DOHH2 (cell line): ENCODE measurements around the gene ACP6.
A peak's percentile ranks its signal among the peaks of the same experiment; 100 is the strongest.

ENCODE experiments used
- H3F3A ChIP-seq: fragments of 200-600 bp; sonication (generic), shearing (Covaris generic); 2 replicates; pipeline ENCODE4 v1.6.0; 2016; ENCODE audit warnings: antibody characterized with exemption, mild to moderate bottlenecking; ENCODE audit not compliant: control insufficient read depth, insufficient read depth
- H3K27ac ChIP-seq: fragments of 200-600 bp; sonication (generic); 2 replicates; pipeline ENCODE4 v1.5.1; 2014; ENCODE audit warnings: low read depth, mild to moderate bottlenecking, low read length, moderate library complexity
- H3K27me3 ChIP-seq: fragments of 200-600 bp; sonication (generic); 2 replicates; pipeline ENCODE4 v1.6.1; 2014; ENCODE audit warnings: mild to moderate bottlenecking, low read length, mixed read lengths; ENCODE audit not compliant: control insufficient read depth
- H3K36me3 ChIP-seq: fragments of 200-600 bp; sonication (generic); 2 replicates; pipeline ENCODE4 v1.6.1; 2014; ENCODE audit warnings: mild to moderate bottlenecking, low read length, moderate library complexity, mixed read lengths; ENCODE audit not compliant: control insufficient read depth
- H3K4me1 ChIP-seq: fragments of 200-600 bp; sonication (generic); 2 replicates; pipeline ENCODE4 v1.6.1; 2014; ENCODE audit warnings: mild to moderate bottlenecking, low read length, mixed read lengths; ENCODE audit not compliant: control insufficient read depth
- H3K4me2 ChIP-seq: fragments of 200-600 bp; sonication (generic); 2 replicates; pipeline ENCODE4 v1.6.0; 2014; ENCODE audit warnings: mild to moderate bottlenecking, low read length, moderate library complexity
- H3K4me3 ChIP-seq: fragments of 200-600 bp; sonication (generic); 2 replicates; pipeline ENCODE4 v1.5.1; 2014; ENCODE audit warnings: mild to moderate bottlenecking, low read length, mixed read lengths
- H3K79me2 ChIP-seq: fragments of 200-600 bp; sonication (generic); 2 replicates; pipeline ENCODE4 v1.6.1; 2014; ENCODE audit warnings: mild to moderate bottlenecking, low read length, mixed read lengths; ENCODE audit not compliant: control insufficient read depth
- H3K9me2 ChIP-seq: fragments of 200-600 bp; sonication (generic); replicated peaks from 2 replicates; pipeline ENCODE4 v1.6.1; 2014; ENCODE audit warnings: mild to moderate bottlenecking, low read length, mixed read lengths; ENCODE audit not compliant: control insufficient read depth
- H3K9me3 ChIP-seq: fragments of 200-600 bp; sonication (generic); 2 replicates; pipeline ENCODE4 v1.6.1; 2014; ENCODE audit warnings: antibody characterized with exemption, low read length, mixed read lengths; ENCODE audit not compliant: control insufficient read depth, insufficient read depth
- H4K20me1 ChIP-seq: fragments of 200-600 bp; sonication (generic); 2 replicates; pipeline ENCODE4 v1.6.0; 2014; ENCODE audit warnings: low read depth, mild to moderate bottlenecking, antibody characterized with exemption, low read length, moderate library complexity; ENCODE audit not compliant: control insufficient read depth, insufficient read depth
- CTCF ChIP-seq: fragments of 200-600 bp; sonication (generic); IDR thresholded peaks from one replicate; pipeline ENCODE4 v1.5.1; 2014; ENCODE audit warnings: antibody characterized with exemption, mild to moderate bottlenecking, low read depth, low read length; ENCODE audit not compliant: poor library complexity, severe bottlenecking
- EZH2phosphoT487 ChIP-seq: fragments of 200-600 bp; sonication (generic); IDR thresholded peaks from 2 replicates; pipeline ENCODE4 v1.6.1; 2017; ENCODE audit warnings: borderline replicate concordance, mild to moderate bottlenecking, antibody characterized with exemption, low read length, moderate library complexity, mixed read lengths

The ACP6 gene

GRCh38 chr1:147670319-147671001, at the start of gene ACP6:
Gene ACP6 (minus strand): TSS chr1:147670524. CDS start chr1:147670048, 476 bp downstream.
- TF ChIP-seq EZH2phosphoT487 (no peak), CTCF (no peak)
- Histone ChIP-seq H3K27ac (no peak within 1 kb of the TSS), H3K9me2 (no peaks in the 10 kb centered on the region)

GRCh38 chr1:147719711-147720225, 49.4 kb upstream of the ACP6 start:
- H3K4me1 ChIP-seq, result no peaks in the 10 kb centered on the region
- H3K36me3 ChIP-seq, result no peaks in the 10 kb centered on the region
- no peak overlapping the region for H3K4me2 ChIP-seq
- TF ChIP-seq CTCF (no peak), EZH2phosphoT487 (no peak)
- H3F3A ChIP-seq, result no peaks in the 10 kb centered on the region
- no peaks in the 10 kb centered on the region for H3K79me2 ChIP-seq
- no peak overlapping the region for H3K27ac ChIP-seq
- H3K4me3 ChIP-seq, result no peak overlapping the region
- peaks cover 11% of the 10 kb centered on the region; the same call in 1 of the 2 replicates for H3K9me3 ChIP-seq
- no peaks in the 10 kb centered on the region for H4K20me1 ChIP-seq
- no peaks in the 10 kb centered on the region for H3K9me2 ChIP-seq
- H3K27me3 ChIP-seq, result no peaks in the 10 kb centered on the region

More at GRCh38 chr1:147670319-147671001, at the start of gene ACP6:
- Histone ChIP-seq H3K4me1 (peaks cover 16% of the 10 kb centered on the region), H3K9me3 (no peaks in the 10 kb centered on the region), H3K36me3 (no peaks in the 10 kb centered on the region), H4K20me1 (no peaks in the 10 kb centered on the region), H3K4me2 (peak within 1 kb of the TSS; percentile 77), H3F3A (no peaks in the 10 kb centered on the region), H3K79me2 (peaks cover 27% of the 10 kb centered on the region), H3K27me3 (peaks cover 11% of the 10 kb centered on the region), H3K4me3 (peak within 1 kb of the TSS; percentile 77)

GRCh38 chr1:147719029-147719698, 48.8 kb upstream of the ACP6 start:
- peaks cover 11% of the 10 kb centered on the region; the same call in 1 of the 2 replicates for H3K9me3 ChIP-seq
- H3K36me3 ChIP-seq, result no peaks in the 10 kb centered on the region
- H3K4me3 ChIP-seq, result no peak overlapping the region
- H3F3A ChIP-seq, result no peaks in the 10 kb centered on the region
- no peaks in the 10 kb centered on the region for H3K9me2 ChIP-seq
- H4K20me1 ChIP-seq, result no peaks in the 10 kb centered on the region
- no peaks in the 10 kb centered on the region for H3K79me2 ChIP-seq
- no peak for TF ChIP-seq CTCF
- TF ChIP-seq EZH2phosphoT487, result no peak
- H3K27me3 ChIP-seq, result peaks cover 5% of the 10 kb centered on the region; the same call in 1 of the 2 replicates
- H3K4me2 ChIP-seq, result no peak overlapping the region
- no peak overlapping the region for H3K27ac ChIP-seq
- H3K4me1 ChIP-seq, result no peaks in the 10 kb centered on the region
